OCI-LY7 (cell line): ENCODE results near the gene SMPD3. TPM values are rescaled to one million over a fixed set of nuclear protein-coding genes. Genes with fewer than 3 reads are reported as not detected.

ENCODE experiments used
- BruUV-seq: library from RNA; stranded (reverse); fragments of 400-500 nt; replicated peaks from 2 replicates; lab custom pipeline; 2021; lab: Mats Ljungman, UMichigan
- CTCF ChIA-PET: fragments of 300-600 bp; sonication (Branson Sonifier 250); formaldehyde crosslinking; loops from one replicate; lab custom pipeline; 2022; ENCODE audit warnings: antibody characterized with exemption; ENCODE audit not compliant: unreplicated experiment; lab: Charles Lee
- POLR2A ChIA-PET: fragments of 300-600 bp; sonication (Branson Sonifier 250); formaldehyde crosslinking; loops from one replicate; lab custom pipeline; 2022; ENCODE audit warnings: antibody characterized with exemption; lab: Charles Lee
- DNase-seq: peaks from one replicate; pipeline ENCODE4 v3.0.0-alpha.2; 2015; ENCODE audit warnings: low spot score
- H2AFZ ChIP-seq: fragments of 200-600 bp; sonication (generic), shearing (Covaris generic); 2 replicates; pipeline ENCODE4 v1.6.1; 2014; ENCODE audit warnings: mild to moderate bottlenecking, antibody characterized with exemption, low read length, moderate library complexity
- H3K27ac ChIP-seq: fragments of 200-600 bp; sonication (generic); 2 replicates; pipeline ENCODE4 v1.5.1; 2014; ENCODE audit warnings: mixed run types, low read depth, mild to moderate bottlenecking, moderate library complexity, low read length, inconsistent platforms; ENCODE audit not compliant: poor library complexity, severe bottlenecking
- H3K36me3 ChIP-seq: fragments of 200-600 bp; sonication (generic); 2 replicates; pipeline ENCODE4 v1.6.1; 2014; ENCODE audit warnings: mild to moderate bottlenecking, antibody characterized with exemption, low read length, moderate library complexity, mixed read lengths; ENCODE audit not compliant: insufficient read depth
- H3K4me1 ChIP-seq: fragments of 200-600 bp; sonication (generic); 2 replicates; pipeline ENCODE4 v1.5.1; 2014; ENCODE audit warnings: mild to moderate bottlenecking, low read length; ENCODE audit not compliant: insufficient read depth, poor library complexity, severe bottlenecking
- H3K4me2 ChIP-seq: fragments of 200-600 bp; sonication (generic); 2 replicates; pipeline ENCODE4 v1.6.1; 2014; ENCODE audit warnings: mild to moderate bottlenecking, low read length
- H3K4me3 ChIP-seq: fragments of 200-600 bp; sonication (generic); 2 replicates; pipeline ENCODE4 v1.5.1; 2014; ENCODE audit warnings: mild to moderate bottlenecking, low read depth, low read length; ENCODE audit not compliant: poor library complexity, severe bottlenecking
- H3K79me2 ChIP-seq: fragments of 200-600 bp; sonication (generic); 2 replicates; pipeline ENCODE4 v1.6.1; 2016; ENCODE audit warnings: low read depth, mild to moderate bottlenecking, low read length, moderate library complexity, mixed read lengths; ENCODE audit not compliant: insufficient read depth
- H3K9me2 ChIP-seq: fragments of 200-600 bp; sonication (generic); 2 replicates; pipeline ENCODE4 v1.6.1; 2016; ENCODE audit warnings: mild to moderate bottlenecking, low read length, mixed read lengths; ENCODE audit not compliant: insufficient read depth
- H3K9me3 ChIP-seq: fragments of 200-600 bp; sonication (generic); 2 replicates; pipeline ENCODE4 v1.6.1; 2014; ENCODE audit warnings: mild to moderate bottlenecking, mixed run types, low read length, mixed read lengths
- H4K20me1 ChIP-seq: fragments of 200-600 bp; sonication (generic); 2 replicates; pipeline ENCODE4 v1.6.1; 2014; ENCODE audit warnings: mild to moderate bottlenecking, antibody characterized with exemption, low read length, moderate library complexity, mixed read lengths; ENCODE audit not compliant: insufficient read depth
- CTCF ChIP-seq: fragments of 200-600 bp; sonication (generic); conservative IDR thresholded peaks from 2 replicates; pipeline ENCODE4 v1.5.1; 2014; ENCODE audit warnings: mild to moderate bottlenecking, antibody characterized with exemption, low read length, moderate library complexity, mixed read lengths
- EZH2phosphoT487 ChIP-seq: fragments of 200-600 bp; sonication (generic); IDR thresholded peaks from 2 replicates; pipeline ENCODE4 v1.6.1; 2018; ENCODE audit warnings: low read depth, borderline replicate concordance, mild to moderate bottlenecking, mixed run types, antibody characterized with exemption, low read length, moderate library complexity, mixed read lengths
- intact Hi-C: fragments of 100-400 bp; cut with micrococcal nuclease; formaldehyde crosslinking; loops from one replicate; pipeline ENCODE4 v1.10.0; 2022; ENCODE audit not compliant: unreplicated experiment
- total RNA-seq, 2 experiments: library from RNA; depleted of rRNA in 1 of 2; stranded (reverse); fragments of >200 nt in 1 of 2; shearing (Covaris generic) in 1 of 2; gene quantifications; 2 replicates each; pipeline ENCODE4 v1.2.3, GENCODE V29; 2014 to 2022

SMPD3 gene
- total RNA-seq, 2 experiments from 2014 or later = 0.16 to 0.51 TPM

GRCh38 chr16:68454920-68455435, 6.7 kb upstream of the SMPD3 start:
- no peak overlapping the region for H3K27ac ChIP-seq
- CTCF ChIA-PET = no interaction called here
- no peaks in the 10 kb centered on the region for H3K4me1 ChIP-seq
- no peak overlapping the region for H3K4me3 ChIP-seq
- no peaks in the 10 kb centered on the region for H3K9me2 ChIP-seq
- H3K9me3 ChIP-seq = no peaks in the 10 kb centered on the region
- no peak overlapping the region for H3K4me2 ChIP-seq
- H2AFZ ChIP-seq = no peak overlapping the region
- POLR2A ChIA-PET = interaction anchor here (0.6 kb wide), 1 partner anchor 15 kb away, joined by 4 read pairs; no protein-coding TSS in a partner anchor
- no TSS peak for BruUV-seq
- no peak for DNase-seq
- H4K20me1 ChIP-seq = no peaks in the 10 kb centered on the region
- intact Hi-C loops = no loop called here
- no peaks in the 10 kb centered on the region for H3K79me2 ChIP-seq
- no peak for TF ChIP-seq CTCF
- no peak for TF ChIP-seq EZH2phosphoT487
- no peaks in the 10 kb centered on the region for H3K36me3 ChIP-seq

GRCh38 chr16:68453816-68454215, 5.5 kb upstream of the SMPD3 start:
- CTCF ChIA-PET = interaction anchor here (0.7 kb wide), 1 partner anchor 36 kb away, joined by 4 read pairs; no protein-coding TSS in a partner anchor
- Histone ChIP-seq H3K27ac (no peak overlapping the region), H4K20me1 (no peaks in the 10 kb centered on the region), H3K79me2 (no peaks in the 10 kb centered on the region), H3K4me3 (no peak overlapping the region), H3K9me2 (no peaks in the 10 kb centered on the region), H3K36me3 (no peaks in the 10 kb centered on the region), H3K9me3 (no peaks in the 10 kb centered on the region), H3K4me2 (no peak overlapping the region), H3K4me1 (peaks cover 7% of the 10 kb centered on the region), H2AFZ (no peak overlapping the region)
- DNase-seq = no peak
- TF ChIP-seq CTCF (no peak), EZH2phosphoT487 (no peak)
- POLR2A ChIA-PET = no interaction called here
- intact Hi-C loops = no loop called here
- BruUV-seq = no TSS peak

- H3K4me1 ChIP-seq = peaks cover 14% of the 10 kb centered on the region
- no peak for DNase-seq
- no peak for TF ChIP-seq EZH2phosphoT487
- TF ChIP-seq CTCF = no peak
- CTCF ChIA-PET = no interaction called here
- no peak overlapping the region for H3K27ac ChIP-seq
- no peaks in the 10 kb centered on the region for H4K20me1 ChIP-seq
- no peaks in the 10 kb centered on the region for H3K36me3 ChIP-seq
- POLR2A ChIA-PET = interaction anchor here (1.0 to 1.9 kb wide), 2 partner anchors 10 to 18 kb away, joined by 3 to 5 read pairs; no protein-coding TSS in a partner anchor
- no peak overlapping the region for H3K4me2 ChIP-seq
- H3K9me3 ChIP-seq = no peaks in the 10 kb centered on the region
- H2AFZ ChIP-seq = no peak overlapping the region
- no TSS peak for BruUV-seq
- no peaks in the 10 kb centered on the region for H3K9me2 ChIP-seq
- intact Hi-C loops = no loop called here
- no peak overlapping the region for H3K4me3 ChIP-seq
- H3K79me2 ChIP-seq = no peaks in the 10 kb centered on the region
Observed at GRCh38 chr16:68452176-68452575, 3.9 kb upstream of the SMPD3 start.
